HG03175 (cell line): ENCODE measurements around the gene ANKS3.
"Not testable (repeated sequence)": the region's sequence is repeated elsewhere in the genome, so short reads cannot be mapped to it uniquely, and the experiment has no call there.

Source experiments
- ATAC-seq: cut with Tn5 transposase; IDR thresholded peaks from one replicate; pipeline ENCODE4 v1.9.1; 2021; ENCODE audit warnings: mild to moderate bottlenecking, moderate library complexity; ENCODE audit not compliant: unreplicated experiment

ANKS3 gene

DNA sequence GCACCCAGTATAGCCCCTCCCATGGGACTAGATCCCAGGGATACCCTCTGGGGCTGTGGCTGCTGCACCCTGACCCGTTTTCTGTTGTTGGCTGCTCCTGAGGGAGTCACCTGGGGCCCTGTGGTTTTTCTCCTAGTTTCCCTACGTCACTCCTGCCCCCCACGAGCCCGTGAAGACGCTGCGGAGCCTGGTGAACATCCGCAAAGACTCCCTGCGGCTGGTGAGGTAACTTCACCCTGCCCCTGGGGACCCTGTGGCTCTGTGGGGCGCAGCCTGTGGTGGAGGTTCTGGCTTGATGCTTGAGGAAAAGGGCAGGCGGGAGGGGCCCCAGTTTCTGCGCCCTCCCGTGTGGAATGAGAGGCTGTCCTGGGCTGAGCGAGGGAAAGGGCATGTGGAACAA is 82.2 kb downstream of the ANKS3 start:
- no peak for ATAC-seq

DNA sequence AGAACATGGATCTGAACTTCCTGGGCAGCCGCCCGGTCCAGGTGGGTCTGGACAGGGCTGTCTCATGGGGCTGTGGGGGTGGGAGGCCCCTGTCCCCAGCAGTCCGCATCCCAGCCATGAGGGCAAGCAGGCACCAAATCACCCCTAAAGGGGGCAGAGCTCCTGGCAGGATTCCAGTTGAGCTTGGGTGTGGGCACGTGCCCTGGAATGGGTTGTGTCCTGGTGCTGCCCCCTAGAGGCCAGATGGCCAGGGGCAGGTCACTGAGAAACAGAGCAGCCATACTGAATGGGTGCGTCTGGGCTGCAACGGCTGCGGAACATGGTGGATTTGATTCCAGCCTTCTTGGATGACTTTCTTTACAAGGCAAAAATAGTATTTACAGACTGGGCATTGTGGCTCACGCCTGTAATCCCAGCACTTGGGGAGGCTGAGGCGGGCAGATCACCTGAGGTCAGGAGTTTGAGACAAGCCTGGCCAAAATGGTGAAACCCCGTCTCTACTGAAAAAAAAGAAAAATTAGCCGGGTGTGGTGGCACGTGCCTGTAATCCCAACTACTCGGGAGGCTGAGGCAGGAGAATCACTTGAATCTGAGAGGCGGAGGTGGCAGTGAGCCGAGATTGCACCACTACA is 83.5 kb downstream of the ANKS3 start:
- ATAC-seq: not testable (repeated sequence)

DNA sequence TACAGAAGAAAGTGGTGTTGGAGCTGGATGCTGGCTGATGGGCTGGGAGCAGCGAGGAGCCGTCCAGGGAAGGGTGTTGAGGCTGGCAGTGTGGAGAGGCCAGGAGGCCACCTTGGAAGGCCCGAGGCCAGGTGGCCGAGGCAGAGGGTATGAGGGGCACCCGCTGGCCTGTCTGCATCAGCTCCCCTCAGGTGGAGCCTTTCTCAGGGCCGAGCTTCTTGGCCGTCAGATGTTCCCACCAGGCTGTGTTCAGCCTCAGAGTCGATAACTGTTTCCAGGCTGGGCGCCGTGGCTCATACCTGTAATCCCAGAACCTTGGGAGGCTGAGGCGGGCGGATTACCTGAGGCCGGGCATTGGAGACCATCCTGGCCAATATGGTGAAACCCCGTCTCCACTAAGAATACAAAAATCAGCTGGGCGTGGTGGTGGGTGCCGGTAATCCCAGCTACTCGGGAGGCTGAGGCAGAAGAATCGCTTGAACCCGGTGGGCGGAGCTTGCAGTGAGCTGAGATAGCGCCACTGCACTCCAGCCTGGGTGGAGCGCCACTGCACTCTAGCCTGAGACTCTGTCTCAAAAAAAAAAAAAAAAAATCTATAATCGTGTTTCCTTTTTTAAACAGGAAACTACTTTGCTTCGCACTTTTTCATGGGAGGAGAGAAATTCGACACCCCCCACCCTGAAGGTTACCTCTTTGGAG is 84.2 kb downstream of the ANKS3 start:
- ATAC-seq: no peak

DNA sequence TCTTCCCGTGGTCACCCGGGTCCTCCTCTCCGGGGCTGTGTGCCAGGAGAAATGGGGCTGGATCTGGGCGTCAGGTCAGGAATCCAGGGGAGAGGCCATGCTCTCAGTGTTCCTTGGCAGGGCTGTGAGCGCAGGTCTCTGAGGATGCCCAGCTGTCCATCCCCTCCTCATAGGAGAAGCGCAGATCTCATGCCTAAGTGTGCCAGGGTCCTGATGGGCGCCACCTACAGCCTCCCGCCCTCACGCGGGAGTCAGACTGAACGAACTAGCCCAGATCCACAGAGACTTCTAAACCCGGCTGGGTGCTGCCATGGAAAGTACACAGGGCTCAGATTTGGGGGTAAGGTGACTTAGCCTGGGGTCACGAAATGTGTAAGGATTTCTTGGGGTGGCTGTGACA is 85.2 kb downstream of the ANKS3 start:
- no peak for ATAC-seq

DNA sequence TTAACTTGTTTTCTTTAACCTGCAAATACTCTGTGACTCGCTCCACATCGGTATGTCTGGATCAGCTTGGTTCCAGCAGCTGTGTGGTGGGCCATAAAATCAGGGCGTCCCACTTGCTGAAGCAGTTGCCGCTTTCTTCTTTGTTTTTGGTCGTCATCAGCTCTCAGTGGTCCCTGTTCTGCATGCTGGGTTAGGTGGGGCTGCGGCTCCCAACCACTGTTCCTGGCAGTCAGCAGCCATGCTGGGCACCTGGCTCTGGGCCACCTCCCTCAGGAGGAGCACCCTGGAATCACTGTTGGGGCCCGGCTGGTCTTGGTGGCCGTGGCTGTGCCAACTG is 86.5 kb downstream of the ANKS3 start:
- ATAC-seq: no peak

DNA sequence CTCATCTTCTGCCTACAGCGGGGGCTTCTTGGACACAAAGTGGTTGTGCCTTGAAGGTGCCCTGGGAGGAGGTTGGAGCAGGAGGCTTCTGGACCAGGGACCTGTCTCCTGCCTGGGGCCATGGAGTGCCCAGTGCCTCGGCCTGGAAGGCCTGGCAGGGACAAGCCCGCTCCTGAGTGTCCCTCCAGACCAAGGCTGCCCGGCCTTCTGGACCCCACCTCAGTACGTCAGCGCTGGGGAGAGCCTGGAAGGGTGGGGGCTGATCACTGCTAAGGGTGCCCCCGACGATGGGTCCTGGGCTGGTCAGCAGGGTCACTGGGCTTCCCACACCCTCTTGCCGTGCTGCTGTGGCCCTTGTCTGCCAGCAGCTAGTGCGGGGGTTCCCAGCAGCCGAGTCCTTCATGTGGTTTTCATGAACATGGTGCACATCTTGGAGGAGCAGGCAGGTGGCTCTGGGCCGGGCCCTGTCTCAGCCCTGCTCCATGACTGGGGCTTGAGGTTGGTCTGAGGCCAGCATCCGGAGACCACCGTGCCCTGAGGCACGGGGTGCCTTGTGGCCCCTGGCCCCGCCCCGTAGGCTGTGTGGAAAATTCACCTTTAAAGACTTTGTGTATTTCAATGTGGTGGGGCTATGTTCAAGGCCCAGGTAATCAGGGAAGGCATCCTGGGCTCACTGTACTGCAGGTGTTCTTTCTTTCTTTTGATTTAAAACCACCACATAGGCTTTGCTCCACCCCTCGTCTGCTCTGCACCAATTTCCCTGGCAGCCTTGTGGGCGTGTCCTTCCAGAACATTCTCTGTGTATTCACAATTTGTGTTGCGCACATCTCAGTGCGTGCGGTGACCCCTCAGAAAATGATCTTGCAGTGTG is 87.1 kb downstream of the ANKS3 start:
- no peak for ATAC-seq
